GM12874 (cell line): ENCODE measurements around the gene MRPL32.

Source experiments
- CTCF ChIP-seq: IDR thresholded peaks from 2 replicates; pipeline ENCODE4 v1.5.1; 2011; ENCODE audit warnings: low read depth, mild to moderate bottlenecking, control low read depth, low read length, moderate library complexity; ENCODE audit not compliant: insufficient read depth

Gene MRPL32

GRCh38 chr7:42986213-42986612 lies 54.0 kb downstream of the MRPL32 start:
- no peak for TF ChIP-seq CTCF

GRCh38 chr7:42986781-42987248 lies 54.6 kb downstream of the MRPL32 start:
- TF ChIP-seq CTCF: no peak
